ENCODE measurements around the gene ZNF33B.

The ZNF33B gene

DNA sequence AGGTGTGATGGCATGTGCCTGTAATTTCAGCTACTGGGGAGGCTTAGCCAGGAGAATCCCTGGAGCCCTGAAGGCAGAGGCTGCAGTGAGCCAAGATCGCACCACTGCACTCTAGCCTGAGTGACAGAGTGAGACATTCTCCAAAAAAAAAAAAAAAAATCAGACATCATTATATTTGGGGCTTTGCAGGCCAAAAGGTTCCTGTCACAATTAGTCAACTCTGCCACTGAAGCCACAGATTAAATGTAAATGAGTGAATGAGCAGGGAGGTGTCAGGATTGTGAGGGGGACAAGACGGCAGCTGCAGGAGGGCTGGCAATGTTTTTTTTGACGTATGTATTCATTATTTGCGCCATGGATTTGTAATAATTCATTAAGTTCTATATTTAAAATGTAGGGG, 3.3 kb downstream of the ZNF33B start:
- Histone ChIP-seq H4K20me1 (ENCODE audit: control insufficient read depth, insufficient read depth, low read depth, low read length) (no peaks in the 10 kb centered on the region), H3K9me2 (replicated peaks; ENCODE audit: control insufficient read depth, low read length) (no peaks in the 10 kb centered on the region), H3K27ac (ENCODE audit: low read depth, low read length) (no peak overlapping the region), H3K4me1 (ENCODE audit: control insufficient read depth, low read length) (peaks cover 23% of the 10 kb centered on the region), H3F3A (ENCODE audit: control insufficient read depth, insufficient read depth) (no peaks in the 10 kb centered on the region), H3K36me3 (ENCODE audit: control insufficient read depth, low read length) (peaks cover 40% of the 10 kb centered on the region), H3K9me3 (ENCODE audit: control insufficient read depth, insufficient read depth, low read length) (no peaks in the 10 kb centered on the region), H3K4me3 (ENCODE audit: low read length) (no peak overlapping the region), H3K79me2 (ENCODE audit: control insufficient read depth, low read length) (peaks cover 41% of the 10 kb centered on the region), H3K27me3 (ENCODE audit: control insufficient read depth, low read length) (no peaks in the 10 kb centered on the region), H3K4me2 (ENCODE audit: low read length) (no peak overlapping the region)
- no peak for TF ChIP-seq EZH2phosphoT487 (IDR thresholded peaks at IDR 0.05; ENCODE audit: borderline replicate concordance, low read length)

GRCh38 chr10:42632564-42632963, 5.8 kb downstream of the ZNF33B start:
- TF ChIP-seq, protein P1, sequence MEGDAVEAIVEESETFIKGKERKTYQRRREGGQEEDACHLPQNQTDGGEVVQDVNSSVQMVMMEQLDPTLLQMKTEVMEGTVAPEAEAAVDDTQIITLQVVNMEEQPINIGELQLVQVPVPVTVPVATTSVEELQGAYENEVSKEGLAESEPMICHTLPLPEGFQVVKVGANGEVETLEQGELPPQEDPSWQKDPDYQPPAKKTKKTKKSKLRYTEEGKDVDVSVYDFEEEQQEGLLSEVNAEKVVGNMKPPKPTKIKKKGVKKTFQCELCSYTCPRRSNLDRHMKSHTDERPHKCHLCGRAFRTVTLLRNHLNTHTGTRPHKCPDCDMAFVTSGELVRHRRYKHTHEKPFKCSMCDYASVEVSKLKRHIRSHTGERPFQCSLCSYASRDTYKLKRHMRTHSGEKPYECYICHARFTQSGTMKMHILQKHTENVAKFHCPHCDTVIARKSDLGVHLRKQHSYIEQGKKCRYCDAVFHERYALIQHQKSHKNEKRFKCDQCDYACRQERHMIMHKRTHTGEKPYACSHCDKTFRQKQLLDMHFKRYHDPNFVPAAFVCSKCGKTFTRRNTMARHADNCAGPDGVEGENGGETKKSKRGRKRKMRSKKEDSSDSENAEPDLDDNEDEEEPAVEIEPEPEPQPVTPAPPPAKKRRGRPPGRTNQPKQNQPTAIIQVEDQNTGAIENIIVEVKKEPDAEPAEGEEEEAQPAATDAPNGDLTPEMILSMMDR (IDR thresholded peaks at IDR 0.05; ENCODE audit: low read depth, low read length, poor library complexity, severe bottlenecking) = no peak
- no peak for TF ChIP-seq EZH2phosphoT487 (IDR thresholded peaks at IDR 0.05; ENCODE audit: borderline replicate concordance, low read length)
- Histone ChIP-seq H3K36me3 (ENCODE audit: control insufficient read depth, low read length) (peaks cover 62% of the 10 kb centered on the region), H3K27me3 (ENCODE audit: control insufficient read depth, low read length) (no peaks in the 10 kb centered on the region)

DNA sequence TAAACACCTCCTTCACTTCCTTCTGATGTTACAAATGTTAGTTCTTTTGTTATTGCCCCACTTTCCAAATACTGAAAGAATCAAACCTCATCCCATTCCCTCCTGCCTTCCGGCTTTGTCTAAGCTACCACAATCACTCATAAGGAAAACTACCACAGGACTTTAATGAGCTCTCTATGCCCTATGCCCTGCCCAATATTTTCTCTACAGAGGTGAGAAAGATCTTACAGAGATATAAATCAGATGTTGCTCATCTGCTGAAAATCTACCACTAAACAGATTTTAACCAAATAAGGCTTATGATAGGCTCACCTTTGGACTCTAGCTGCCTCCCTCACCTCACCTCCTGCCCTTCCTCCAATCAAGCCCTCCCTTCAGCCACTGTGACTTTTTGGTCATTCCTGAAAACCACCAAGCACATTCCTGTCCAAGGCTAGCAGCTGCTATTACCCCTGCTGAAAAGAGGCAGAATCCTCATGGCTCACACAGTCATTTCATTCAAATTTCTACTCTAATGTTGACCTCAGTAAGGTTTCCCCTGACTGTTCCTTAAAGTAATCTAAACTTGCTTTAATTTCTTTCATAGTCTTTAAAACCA, 7.7 kb downstream of the ZNF33B start:
- Histone ChIP-seq H3K4me2 (ENCODE audit: low read length) (no peak overlapping the region), H3K9me2 (replicated peaks; ENCODE audit: control insufficient read depth, low read length) (no peaks in the 10 kb centered on the region), H3K27me3 (ENCODE audit: control insufficient read depth, low read length) (no peaks in the 10 kb centered on the region), H3K4me3 (ENCODE audit: low read length) (no peak overlapping the region), H3F3A (ENCODE audit: control insufficient read depth, insufficient read depth) (no peaks in the 10 kb centered on the region), H3K9me3 (ENCODE audit: control insufficient read depth, insufficient read depth, low read length) (no peaks in the 10 kb centered on the region), H3K79me2 (ENCODE audit: control insufficient read depth, low read length) (peaks cover 23% of the 10 kb centered on the region), H3K27ac (ENCODE audit: low read depth, low read length) (no peak overlapping the region), H4K20me1 (ENCODE audit: control insufficient read depth, insufficient read depth, low read depth, low read length) (no peaks in the 10 kb centered on the region), H3K4me1 (ENCODE audit: control insufficient read depth, low read length) (no peaks in the 10 kb centered on the region), H3K36me3 (ENCODE audit: control insufficient read depth, low read length) (peaks cover 60% of the 10 kb centered on the region)
- no peak for TF ChIP-seq EZH2phosphoT487 (IDR thresholded peaks at IDR 0.05; ENCODE audit: borderline replicate concordance, low read length)
- TF ChIP-seq, protein P1 (IDR thresholded peaks at IDR 0.05; ENCODE audit: low read depth, low read length, poor library complexity, severe bottlenecking) = no peak

More at GRCh38 chr10:42632564-42632963, 5.8 kb downstream of the ZNF33B start:
- no peak overlapping the region for H3K4me3 ChIP-seq (ENCODE audit: low read length)
- H3K4me2 ChIP-seq (ENCODE audit: low read length) = no peak overlapping the region
- no peak overlapping the region for H3K27ac ChIP-seq (ENCODE audit: low read depth, low read length)
- H3K9me2 ChIP-seq (replicated peaks; ENCODE audit: control insufficient read depth, low read length) = no peaks in the 10 kb centered on the region
- peaks cover 38% of the 10 kb centered on the region for H3K79me2 ChIP-seq (ENCODE audit: control insufficient read depth, low read length)
- H3K9me3 ChIP-seq (ENCODE audit: control insufficient read depth, insufficient read depth, low read length) = no peaks in the 10 kb centered on the region
- peaks cover 14% of the 10 kb centered on the region for H3K4me1 ChIP-seq (ENCODE audit: control insufficient read depth, low read length)
- H4K20me1 ChIP-seq (ENCODE audit: control insufficient read depth, insufficient read depth, low read depth, low read length) = no peaks in the 10 kb centered on the region
- no peaks in the 10 kb centered on the region for H3F3A ChIP-seq (ENCODE audit: control insufficient read depth, insufficient read depth)

- Histone ChIP-seq H3K27ac (ENCODE audit: low read depth, low read length) (no peak overlapping the region), H3K4me2 (ENCODE audit: low read length) (no peak overlapping the region), H4K20me1 (ENCODE audit: control insufficient read depth, insufficient read depth, low read depth, low read length) (no peaks in the 10 kb centered on the region), H3K27me3 (ENCODE audit: control insufficient read depth, low read length) (no peaks in the 10 kb centered on the region), H3K36me3 (ENCODE audit: control insufficient read depth, low read length) (peaks cover 64% of the 10 kb centered on the region), H3K9me2 (replicated peaks; ENCODE audit: control insufficient read depth, low read length) (no peaks in the 10 kb centered on the region), H3K4me3 (ENCODE audit: low read length) (no peak overlapping the region), H3K9me3 (ENCODE audit: control insufficient read depth, insufficient read depth, low read length) (no peaks in the 10 kb centered on the region), H3K79me2 (ENCODE audit: control insufficient read depth, low read length) (peaks cover 3% of the 10 kb centered on the region; the same call in 1 of the 2 replicates), H3F3A (ENCODE audit: control insufficient read depth, insufficient read depth) (no peaks in the 10 kb centered on the region), H3K4me1 (ENCODE audit: control insufficient read depth, low read length) (peaks cover 6% of the 10 kb centered on the region)
- TF ChIP-seq EZH2phosphoT487 (IDR thresholded peaks at IDR 0.05; ENCODE audit: borderline replicate concordance, low read length) = no peak
- TF ChIP-seq, protein P1 (IDR thresholded peaks at IDR 0.05; ENCODE audit: low read depth, low read length, poor library complexity, severe bottlenecking) = no peak
These were observed 14.4 kb downstream of the ZNF33B start for GRCh38 chr10:42623929-42624328.

All from DOHH2 (cell line).